Measurements from ENCODE around the gene USP22.

The USP22 gene

GRCh38 chr17:21013983-21014382, 28.8 kb downstream of the USP22 start:
- no peak for TF ChIP-seq ZNF274 (IDR thresholded peaks at IDR 0.05; ENCODE audit: low read depth, low read length)
- no peak for TF ChIP-seq YY1 (IDR thresholded peaks at IDR 0.05; ENCODE audit: insufficient read depth, insufficient read length)
- TF ChIP-seq SUZ12 (IDR thresholded peaks at IDR 0.05; ENCODE audit: extremely low read depth, insufficient read depth, insufficient read length) = no peak
- DNase-seq (ENCODE audit: low read depth, low spot score) = no peak
- Histone ChIP-seq H3K27me3 (ENCODE audit: insufficient read depth, insufficient read length) (no peaks in the 10 kb centered on the region), H3K36me3 (ENCODE audit: insufficient read depth, insufficient read length, low read length) (peaks cover 95% of the 10 kb centered on the region), H3K4me3 (ENCODE audit: insufficient read length, low read depth) (no peak overlapping the region), H3K9ac (ENCODE audit: insufficient read length, low read depth) (no peak overlapping the region), H3K4me1 (ENCODE audit: insufficient read depth, insufficient read length) (peaks cover 4% of the 10 kb centered on the region), H3K9me3 (ENCODE audit: insufficient read depth, low read length) (no peaks in the 10 kb centered on the region)

GRCh38 chr17:21012736-21013135, 30.1 kb downstream of the USP22 start:
- DNase-seq (ENCODE audit: low read depth, low spot score) = no peak
- Histone ChIP-seq H3K27me3 (ENCODE audit: insufficient read depth, insufficient read length) (no peaks in the 10 kb centered on the region), H3K4me1 (ENCODE audit: insufficient read depth, insufficient read length) (peaks cover 4% of the 10 kb centered on the region), H3K9me3 (ENCODE audit: insufficient read depth, low read length) (no peaks in the 10 kb centered on the region), H3K4me3 (ENCODE audit: insufficient read length, low read depth) (no peak overlapping the region), H3K36me3 (ENCODE audit: insufficient read depth, insufficient read length, low read length) (peaks cover 93% of the 10 kb centered on the region), H3K9ac (ENCODE audit: insufficient read length, low read depth) (no peak overlapping the region)
- TF ChIP-seq ZNF274 (IDR thresholded peaks at IDR 0.05; ENCODE audit: low read depth, low read length) = no peak
- no peak for TF ChIP-seq SUZ12 (IDR thresholded peaks at IDR 0.05; ENCODE audit: extremely low read depth, insufficient read depth, insufficient read length)
- no peak for TF ChIP-seq YY1 (IDR thresholded peaks at IDR 0.05; ENCODE audit: insufficient read depth, insufficient read length)

- TF ChIP-seq ZNF274 (IDR thresholded peaks at IDR 0.05; ENCODE audit: low read depth, low read length) (no peak), YY1 (IDR thresholded peaks at IDR 0.05; ENCODE audit: insufficient read depth, insufficient read length) (no peak), SUZ12 (IDR thresholded peaks at IDR 0.05; ENCODE audit: extremely low read depth, insufficient read depth, insufficient read length) (no peak)
- Histone ChIP-seq H3K4me3 (ENCODE audit: insufficient read length, low read depth) (no peak overlapping the region), H3K27me3 (ENCODE audit: insufficient read depth, insufficient read length) (no peaks in the 10 kb centered on the region), H3K4me1 (ENCODE audit: insufficient read depth, insufficient read length) (peaks cover 4% of the 10 kb centered on the region), H3K9ac (ENCODE audit: insufficient read length, low read depth) (peak overlapping the region; percentile 26), H3K9me3 (ENCODE audit: insufficient read depth, low read length) (no peaks in the 10 kb centered on the region), H3K36me3 (ENCODE audit: insufficient read depth, insufficient read length, low read length) (peaks cover 92% of the 10 kb centered on the region)
- DNase-seq (ENCODE audit: low read depth, low spot score) = no peak
These were observed 31.9 kb downstream of the USP22 start for GRCh38 chr17:21010705-21011596.

GRCh38 chr17:21008992-21009671, 33.7 kb downstream of the USP22 start:
- Histone ChIP-seq H3K4me3 (ENCODE audit: insufficient read length, low read depth) (no peak overlapping the region), H3K9me3 (ENCODE audit: insufficient read depth, low read length) (no peaks in the 10 kb centered on the region), H3K36me3 (ENCODE audit: insufficient read depth, insufficient read length, low read length) (peaks cover 94% of the 10 kb centered on the region), H3K9ac (ENCODE audit: insufficient read length, low read depth) (no peak overlapping the region), H3K27me3 (ENCODE audit: insufficient read depth, insufficient read length) (no peaks in the 10 kb centered on the region), H3K4me1 (ENCODE audit: insufficient read depth, insufficient read length) (peaks cover 9% of the 10 kb centered on the region)
- DNase-seq (ENCODE audit: low read depth, low spot score) = no peak
- TF ChIP-seq ZNF274 (IDR thresholded peaks at IDR 0.05; ENCODE audit: low read depth, low read length) = no peak
- no peak for TF ChIP-seq SUZ12 (IDR thresholded peaks at IDR 0.05; ENCODE audit: extremely low read depth, insufficient read depth, insufficient read length)
- no peak for TF ChIP-seq YY1 (IDR thresholded peaks at IDR 0.05; ENCODE audit: insufficient read depth, insufficient read length)

- Histone ChIP-seq H3K36me3 (ENCODE audit: insufficient read depth, insufficient read length, low read length) (peaks cover 96% of the 10 kb centered on the region), H3K4me1 (ENCODE audit: insufficient read depth, insufficient read length) (peaks cover 11% of the 10 kb centered on the region), H3K9me3 (ENCODE audit: insufficient read depth, low read length) (no peaks in the 10 kb centered on the region), H3K4me3 (ENCODE audit: insufficient read length, low read depth) (no peak overlapping the region), H3K27me3 (ENCODE audit: insufficient read depth, insufficient read length) (no peaks in the 10 kb centered on the region), H3K9ac (ENCODE audit: insufficient read length, low read depth) (no peak overlapping the region)
- TF ChIP-seq ZNF274 (IDR thresholded peaks at IDR 0.05; ENCODE audit: low read depth, low read length) (no peak), SUZ12 (IDR thresholded peaks at IDR 0.05; ENCODE audit: extremely low read depth, insufficient read depth, insufficient read length) (no peak)
- DNase-seq (ENCODE audit: low read depth, low spot score) = no peak
These were observed 34.5 kb downstream of the USP22 start for GRCh38 chr17:21008160-21008915.

- H3K4me1 ChIP-seq (ENCODE audit: insufficient read depth, insufficient read length) = peaks cover 14% of the 10 kb centered on the region
- no peaks in the 10 kb centered on the region for H3K27me3 ChIP-seq (ENCODE audit: insufficient read depth, insufficient read length)
- H3K36me3 ChIP-seq (ENCODE audit: insufficient read depth, insufficient read length, low read length) = peaks cover 96% of the 10 kb centered on the region
- no peak overlapping the region for H3K4me3 ChIP-seq (ENCODE audit: insufficient read length, low read depth)
- H3K9ac ChIP-seq (ENCODE audit: insufficient read length, low read depth) = no peak overlapping the region
- no peak for DNase-seq (ENCODE audit: low read depth, low spot score)
- no peak for TF ChIP-seq ZNF274 (IDR thresholded peaks at IDR 0.05; ENCODE audit: low read depth, low read length)
- TF ChIP-seq SUZ12 (IDR thresholded peaks at IDR 0.05; ENCODE audit: extremely low read depth, insufficient read depth, insufficient read length) = no peak
- TF ChIP-seq YY1 (IDR thresholded peaks at IDR 0.05; ENCODE audit: insufficient read depth, insufficient read length) = no peak
- H3K9me3 ChIP-seq (ENCODE audit: insufficient read depth, low read length) = no peaks in the 10 kb centered on the region
These were observed 35.2 kb downstream of the USP22 start for GRCh38 chr17:21007646-21008045.

Measured in NT2/D1 (cell line).